Putamen (tissue), 1 donor: Measurements from ENCODE around the gene RPS6KA3.
"Not testable (repeated sequence)": the region's sequence is repeated elsewhere in the genome, so short reads cannot be mapped to it uniquely, and the experiment has no call there.

Source experiments
- DNase-seq: peaks from one replicate; pipeline ENCODE4 v3.0.0-alpha.2; 2016; ENCODE audit warnings: low spot score

Gene RPS6KA3

GRCh38 chrX:20265221-20265725 lies 1.4 kb downstream of the RPS6KA3 start:
- DNase-seq, result no peak

- DNase-seq, result no peak
These were observed 3.2 kb downstream of the RPS6KA3 start for GRCh38 chrX:20263474-20263873.

- DNase-seq, result no peak
These were observed 5.8 kb downstream of the RPS6KA3 start for GRCh38 chrX:20260885-20261284.

- DNase-seq, result no peak
These were observed 11.9 kb downstream of the RPS6KA3 start for GRCh38 chrX:20254712-20255299.

- DNase-seq, result no peak
These were observed 13.5 kb downstream of the RPS6KA3 start for GRCh38 chrX:20253232-20253543.

GRCh38 chrX:20252381-20253231 lies 14.1 kb downstream of the RPS6KA3 start:
- DNase-seq, result no peak

- DNase-seq, result no peak
These were observed 15.0 kb downstream of the RPS6KA3 start for GRCh38 chrX:20251691-20252090.

GRCh38 chrX:20250146-20250545 lies 16.6 kb downstream of the RPS6KA3 start:
- DNase-seq, result not testable (repeated sequence)

- no peak for DNase-seq
These were observed 18.0 kb downstream of the RPS6KA3 start for GRCh38 chrX:20248592-20249192.

GRCh38 chrX:20244931-20245330 lies 21.8 kb downstream of the RPS6KA3 start:
- DNase-seq, result no peak

GRCh38 chrX:20240201-20240600 lies 26.5 kb downstream of the RPS6KA3 start:
- DNase-seq, result no peak

- DNase-seq, result no peak
These were observed 28.8 kb downstream of the RPS6KA3 start for GRCh38 chrX:20237864-20238263.

GRCh38 chrX:20235755-20236154 lies 31.0 kb downstream of the RPS6KA3 start:
- DNase-seq, result no peak

GRCh38 chrX:20233336-20233735 lies 33.4 kb downstream of the RPS6KA3 start:
- DNase-seq, result no peak

- no peak for DNase-seq
These were observed 35.1 kb downstream of the RPS6KA3 start for GRCh38 chrX:20231598-20231997.

- DNase-seq, result no peak
These were observed 36.3 kb downstream of the RPS6KA3 start for GRCh38 chrX:20230406-20230805.

GRCh38 chrX:20229155-20229554 lies 37.6 kb downstream of the RPS6KA3 start:
- DNase-seq, result no peak

- no peak for DNase-seq
These were observed 38.5 kb downstream of the RPS6KA3 start for GRCh38 chrX:20228245-20228644.

GRCh38 chrX:20227116-20227515 lies 39.6 kb downstream of the RPS6KA3 start:
- DNase-seq, result no peak

- DNase-seq, result no peak
These were observed 41.2 kb downstream of the RPS6KA3 start for GRCh38 chrX:20225488-20225833.

- DNase-seq, result no peak
These were observed 41.8 kb downstream of the RPS6KA3 start for GRCh38 chrX:20224814-20225487.

- DNase-seq, result no peak
These were observed 44.8 kb downstream of the RPS6KA3 start for GRCh38 chrX:20221902-20222301.
